SH-SY5Y (cell line): ENCODE measurements around the gene IDH1.

Source experiments
- GATA2 ChIP-seq: IDR thresholded peaks from 2 replicates; pipeline ENCODE4 v1.6.1; 2011; ENCODE audit warnings: mild to moderate bottlenecking, low read depth, low read length
- GATA3 ChIP-seq: IDR thresholded peaks from 2 replicates; pipeline ENCODE4 v1.6.1; 2011; ENCODE audit warnings: low read depth, mild to moderate bottlenecking, low read length, moderate library complexity

Gene IDH1

GRCh38 chr2:208248601-208249000 lies 6.3 kb downstream of the IDH1 start:
- TF ChIP-seq GATA3: no peak
- no peak for TF ChIP-seq GATA2

GRCh38 chr2:208245746-208246145 lies 9.1 kb downstream of the IDH1 start:
- TF ChIP-seq GATA2 (no peak), GATA3 (no peak)

GRCh38 chr2:208244422-208244821 lies 10.4 kb downstream of the IDH1 start:
- TF ChIP-seq GATA2 (no peak), GATA3 (no peak)

- TF ChIP-seq GATA3 (no peak), GATA2 (no peak)
Measured at GRCh38 chr2:208240619-208241209, 14.2 kb downstream of the IDH1 start.

- TF ChIP-seq GATA3: no peak
- no peak for TF ChIP-seq GATA2
Measured at GRCh38 chr2:208239770-208240493, 14.9 kb downstream of the IDH1 start.

- no peak for TF ChIP-seq GATA3
- no peak for TF ChIP-seq GATA2
Measured at GRCh38 chr2:208235860-208236259, 19.0 kb downstream of the IDH1 start.

GRCh38 chr2:208234786-208235185 lies 20.1 kb downstream of the IDH1 start:
- TF ChIP-seq GATA2: no peak

- TF ChIP-seq GATA3: no peak
- no peak for TF ChIP-seq GATA2
Measured at GRCh38 chr2:208228476-208228875, 26.4 kb downstream of the IDH1 start.

- TF ChIP-seq GATA3: no peak
- no peak for TF ChIP-seq GATA2
Measured at GRCh38 chr2:208227581-208228232, 27.2 kb downstream of the IDH1 start.

- TF ChIP-seq GATA2: no peak
- TF ChIP-seq GATA3: no peak
Measured at GRCh38 chr2:208224802-208225201, 30.1 kb downstream of the IDH1 start.

GRCh38 chr2:208222351-208222750 lies 32.5 kb downstream of the IDH1 start:
- TF ChIP-seq GATA2 (no peak), GATA3 (no peak)

- TF ChIP-seq GATA3: no peak
- no peak for TF ChIP-seq GATA2
Measured at GRCh38 chr2:208210688-208211451, 44.0 kb downstream of the IDH1 start.

GRCh38 chr2:208208335-208209085 lies 46.4 kb downstream of the IDH1 start:
- no peak for TF ChIP-seq GATA3
- no peak for TF ChIP-seq GATA2

- TF ChIP-seq GATA3 (no peak), GATA2 (no peak)
Measured at GRCh38 chr2:208207769-208208168, 47.1 kb downstream of the IDH1 start.
